K562 (cell line): ENCODE data around the gene CCDC9B. TPM values are rescaled to one million over a fixed set of nuclear protein-coding genes. Genes with fewer than 3 reads are reported as not detected.

Experiments used
- ATAC-seq: fragments of 200-7000 bp; cut with Tn5 transposase; 3 replicates; pipeline ENCODE4 v1.9.1; 2020; ENCODE audit warnings: moderate library complexity
- BruUV-seq: library from RNA; stranded (reverse); fragments of 400-500 nt; replicated peaks from 2 replicates; lab custom pipeline; 2021; lab: Mats Ljungman, UMichigan
- CTCF ChIA-PET: fragments of 300-600 bp; formaldehyde crosslinking; extraction: SDS; loops from one replicate; lab custom pipeline; 2021; ENCODE audit warnings: low intra/inter-chr PET ratio; lab: Yijun Ruan, JAX
- POLR2A ChIA-PET: fragments of 300-600, 350-650 bp; sonication (Branson Sonifier 250); formaldehyde crosslinking; extraction: SDS; loops from one replicate; lab custom pipeline; 2021; ENCODE audit warnings: antibody characterized with exemption, inconsistent platforms; lab: Yijun Ruan, JAX
- DNase-seq, 4 experiments: peaks; one replicate each; pipeline versions ENCODE4 v3.0.0 to v3.0.0-alpha.2; 2011 to 2018; ENCODE audit warnings: low spot score in 3 of 4, mixed read lengths in 3 of 4; ENCODE audit errors: extremely low read depth in 1 of 4
- FAIRE-seq: peaks from 2 replicates; lab custom pipeline; 2011; peaks lifted over from hg19 to GRCh38; lab: Jason Lieb, UNC
- H2AFZ ChIP-seq: 2 replicates; pipeline ENCODE4 v1.6.0; 2011; ENCODE audit warnings: low read depth, low read length, control low read depth, inconsistent platforms
- H3K27ac ChIP-seq: fragments of 200-600 bp; 3 replicates; pipeline ENCODE4 v1.8.0; 2011; ENCODE audit warnings: low read depth, mild to moderate bottlenecking, control low read depth, inconsistent platforms, low read length, moderate library complexity, mixed read lengths; ENCODE audit errors: extremely low read depth
- H3K27me3 ChIP-seq, 2 experiments: fragments of 300-600 bp in 1 of 2; 2 replicates in 1 of 2; 3 replicates in 1 of 2; pipeline versions ENCODE4 v1.6.0 to v1.8.0; 2011; ENCODE audit warnings: inconsistent platforms in 2 of 2, low read length in 2 of 2, mild to moderate bottlenecking in 1 of 2, mixed read lengths in 1 of 2, moderate library complexity in 1 of 2; ENCODE audit not compliant: control insufficient read depth in 2 of 2, insufficient read depth in 2 of 2
- H3K36me3 ChIP-seq: fragments of 300-600 bp; 3 replicates; pipeline ENCODE4 v1.8.0; 2011; ENCODE audit warnings: mild to moderate bottlenecking, low read length, inconsistent platforms; ENCODE audit not compliant: control insufficient read depth, insufficient read depth
- H3K4me1 ChIP-seq, 2 experiments: fragments of 200-600 bp in 1 of 2; replicated peaks in 1 of 2; 2 replicates in 1 of 2; 3 replicates in 1 of 2; pipeline versions ENCODE4 v1.5.1 to v1.8.0; 2011; ENCODE audit warnings: inconsistent platforms in 2 of 2, low read length in 2 of 2, mild to moderate bottlenecking in 1 of 2, mixed read lengths in 1 of 2, moderate library complexity in 1 of 2; ENCODE audit not compliant: control insufficient read depth in 2 of 2, insufficient read depth in 2 of 2
- H3K4me2 ChIP-seq: 2 replicates; pipeline ENCODE4 v1.6.1; 2011; ENCODE audit warnings: low read length, control low read depth, inconsistent platforms, mixed read lengths; ENCODE audit not compliant: insufficient read depth
- H3K4me3 ChIP-seq: fragments of 200-600 bp; sonication (generic), shearing (Covaris generic); 2 replicates; pipeline ENCODE4 v1.5.1; 2016; ENCODE audit warnings: control low read depth, inconsistent platforms
- H3K79me2 ChIP-seq: fragments of 200-600 bp; 3 replicates; pipeline ENCODE4 v1.8.0; 2011; ENCODE audit warnings: low read length, inconsistent platforms; ENCODE audit not compliant: control insufficient read depth, insufficient read depth
- H3K9ac ChIP-seq, 2 experiments: 2 replicates each; pipeline versions ENCODE4 v1.6.0 to v1.6.1; 2011; ENCODE audit warnings: low read depth in 2 of 2, low read length in 2 of 2, control low read depth in 1 of 2, inconsistent platforms in 1 of 2, mild to moderate bottlenecking in 1 of 2, mixed read lengths in 1 of 2; ENCODE audit not compliant: insufficient read depth in 1 of 2
- H3K9me1 ChIP-seq: one replicate; pipeline ENCODE4 v1.6.0; 2011; ENCODE audit warnings: inconsistent platforms, mild to moderate bottlenecking, low read length, moderate library complexity; ENCODE audit not compliant: control insufficient read depth, insufficient read depth
- H3K9me3 ChIP-seq: replicated peaks from 2 replicates; pipeline ENCODE4 v1.5.1; 2011; ENCODE audit warnings: low read depth, low read length, inconsistent platforms; ENCODE audit not compliant: control insufficient read depth, insufficient read depth
- H4K20me1 ChIP-seq: replicated peaks from 2 replicates; pipeline ENCODE4 v1.6.1; 2011; ENCODE audit warnings: low read length, inconsistent platforms, mixed read lengths; ENCODE audit not compliant: control insufficient read depth, insufficient read depth
- WGBS: fragments of 100-300 bp; shearing (Covaris generic); methylation state at CpG from one replicate; pipeline ENCODE4 v1.1.6; 2016; ENCODE audit warnings: low coverage, mixed read lengths; ENCODE audit not compliant: insufficient coverage; ENCODE audit errors: missing lambda C conversion rate; 5-methylcytosine and 5-hydroxymethylcytosine counted together
- in situ Hi-C: fragments of 300-500 bp; cut with MboI; formaldehyde crosslinking; loops from 4 replicates; pipeline ENCODE4 v1.15.0; 2018; ENCODE audit warnings: inconsistent platforms, mixed read lengths
- intact Hi-C: fragments of 100-400 bp; cut with micrococcal nuclease; formaldehyde crosslinking; loops from 2 replicates; pipeline ENCODE4 v1.14.2; 2022
- polyA plus RNA-seq, 8 experiments: library from polyadenylated mRNA; depleted of rRNA in 4 of 8; stranded (reverse) in 5 of 8; unstranded in 3 of 8; fragments of >200 nt; fragmentation: Nextera tagmentation in 2 of 8; fragmentation: Illumina TruSeq in 1 of 8; extraction: Ambion mirVana in 2 of 8; extraction: Trizol in 1 of 8; gene quantifications; 2 replicates each; pipeline versions ENCODE4 v1.2.1 to v1.2.3, GENCODE V29; 2011 to 2014; ENCODE audit warnings: inconsistent platforms in 1 of 8, missing spikeins in 1 of 8
- total RNA-seq, 7 experiments: library from RNA; depleted of rRNA in 6 of 7; stranded (reverse); fragments of >200 nt in 6 of 7; fragmentation: Illumina TruSeq in 2 of 7; extraction: Trizol in 2 of 7; gene quantifications; 2 replicates each; pipeline versions ENCODE4 v1.2.1 to v1.2.3, GENCODE V29; 2011 to 2021; ENCODE audit warnings: low replicate concordance in 1 of 7
- TF ChIP-seq, protein P1 (sequence below): fragments of 450-650 bp; IDR thresholded peaks from 2 replicates; pipeline ENCODE4 v1.6.1; 2018; ENCODE audit not compliant: partially characterized antibody

CCDC9B gene
- total and polyA plus RNA-seq, 9 of the 15 experiments (the other 6 are each of a cell fraction or from before 2014, with no cell fraction given): 0.01 to 0.47 (median 0.15) TPM; not detected in 1

DNA sequence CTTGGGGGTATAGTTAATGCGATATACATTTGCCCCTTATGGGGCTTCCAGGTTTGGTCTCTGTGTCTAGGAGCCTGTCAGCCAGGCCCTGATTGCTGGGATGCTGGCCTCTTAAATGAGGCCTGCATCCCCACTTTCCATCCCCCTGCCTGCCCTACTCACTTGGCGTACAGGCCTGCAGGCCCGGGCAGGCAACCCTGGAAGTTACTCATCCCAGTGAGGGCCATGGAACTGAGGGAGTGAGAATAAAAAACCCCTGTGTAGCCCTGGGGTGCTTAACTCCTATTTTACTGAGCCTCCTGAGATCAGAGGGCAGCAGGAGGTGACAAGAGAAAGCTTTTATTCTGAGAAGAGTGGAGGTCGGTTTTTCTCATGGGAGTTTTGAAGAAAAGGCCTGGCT lies 19.3 kb upstream of the CCDC9B start:
- Histone ChIP-seq H3K27ac (no peak overlapping the region), H3K9me3 (no peaks in the 10 kb centered on the region), H3K36me3 (no peaks in the 10 kb centered on the region), H2AFZ (no peak overlapping the region), H3K9me1 (no peaks in the 10 kb centered on the region), H3K4me2 (no peak overlapping the region), H3K4me3 (no peak overlapping the region), H3K79me2 (no peaks in the 10 kb centered on the region), H3K27me3 (peaks cover 0 to 9% of the 10 kb centered on the region in 2 experiments; a peak in 1 of 5 replicates), H4K20me1 (no peaks in the 10 kb centered on the region), H3K4me1 (peaks cover 5 to 26% of the 10 kb centered on the region in 2 experiments; a peak in 4 of 5 replicates), H3K9ac (no peak overlapping the region)
- intact Hi-C loops (no loop called here), in situ Hi-C loops (no loop called here)
- no TSS peak for BruUV-seq
- FAIRE-seq (no peak), DNase-seq (no peak), ATAC-seq (no peak)
- CTCF ChIA-PET: no interaction called here
- WGBS: 34% methylated on average over 4 of the region's 4 CpGs
- POLR2A ChIA-PET: interaction anchor here (0.6 kb wide), 1 partner anchor 290 kb away, joined by 3 read pairs; no protein-coding TSS in a partner anchor
- TF ChIP-seq, protein P1, sequence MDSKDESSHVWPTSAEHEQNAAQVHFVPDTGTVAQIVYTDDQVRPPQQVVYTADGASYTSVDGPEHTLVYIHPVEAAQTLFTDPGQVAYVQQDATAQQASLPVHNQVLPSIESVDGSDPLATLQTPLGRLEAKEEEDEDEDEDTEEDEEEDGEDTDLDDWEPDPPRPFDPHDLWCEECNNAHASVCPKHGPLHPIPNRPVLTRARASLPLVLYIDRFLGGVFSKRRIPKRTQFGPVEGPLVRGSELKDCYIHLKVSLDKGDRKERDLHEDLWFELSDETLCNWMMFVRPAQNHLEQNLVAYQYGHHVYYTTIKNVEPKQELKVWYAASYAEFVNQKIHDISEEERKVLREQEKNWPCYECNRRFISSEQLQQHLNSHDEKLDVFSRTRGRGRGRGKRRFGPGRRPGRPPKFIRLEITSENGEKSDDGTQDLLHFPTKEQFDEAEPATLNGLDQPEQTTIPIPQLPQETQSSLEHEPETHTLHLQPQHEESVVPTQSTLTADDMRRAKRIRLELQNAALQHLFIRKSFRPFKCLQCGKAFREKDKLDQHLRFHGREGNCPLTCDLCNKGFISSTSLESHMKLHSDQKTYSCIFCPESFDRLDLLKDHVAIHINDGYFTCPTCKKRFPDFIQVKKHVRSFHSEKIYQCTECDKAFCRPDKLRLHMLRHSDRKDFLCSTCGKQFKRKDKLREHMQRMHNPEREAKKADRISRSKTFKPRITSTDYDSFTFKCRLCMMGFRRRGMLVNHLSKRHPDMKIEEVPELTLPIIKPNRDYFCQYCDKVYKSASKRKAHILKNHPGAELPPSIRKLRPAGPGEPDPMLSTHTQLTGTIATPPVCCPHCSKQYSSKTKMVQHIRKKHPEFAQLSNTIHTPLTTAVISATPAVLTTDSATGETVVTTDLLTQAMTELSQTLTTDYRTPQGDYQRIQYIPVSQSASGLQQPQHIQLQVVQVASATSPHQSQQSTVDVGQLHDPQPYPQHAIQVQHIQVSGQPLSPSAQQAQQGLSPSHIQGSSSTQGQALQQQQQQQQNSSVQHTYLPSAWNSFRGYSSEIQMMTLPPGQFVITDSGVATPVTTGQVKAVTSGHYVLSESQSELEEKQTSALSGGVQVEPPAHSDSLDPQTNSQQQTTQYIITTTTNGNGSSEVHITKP: no peak
